ENCODE data around the gene TRPV4.

The TRPV4 gene

DNA sequence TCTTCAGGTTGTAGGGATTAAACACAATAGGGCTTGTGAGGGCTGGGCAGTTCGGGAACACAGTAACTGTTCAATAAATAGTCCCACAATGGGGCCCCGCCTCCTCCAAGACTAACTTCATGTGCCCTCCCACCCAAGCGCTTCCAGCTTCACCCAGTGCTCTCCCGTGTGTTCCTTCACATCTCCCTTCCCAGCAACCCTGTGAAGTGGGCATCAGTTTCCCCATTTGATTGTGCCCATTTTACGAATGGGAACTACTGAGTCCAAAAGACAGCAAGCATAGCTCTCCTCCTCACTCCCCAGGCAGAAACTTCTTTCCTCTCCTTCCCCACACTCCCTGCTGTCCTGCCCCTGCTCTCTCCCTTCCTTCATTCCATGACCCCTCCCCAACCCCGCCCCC lies 6.2 kb upstream of the TRPV4 start:
- Histone ChIP-seq H4K20me1 (ENCODE audit: insufficient read depth, low read length) (no peaks in the 10 kb centered on the region), H3K27me3 (ENCODE audit: insufficient read depth, low read length, poor library complexity) (no peaks in the 10 kb centered on the region), H2AFZ (ENCODE audit: low read depth, low read length) (no peak overlapping the region), H3K9ac (ENCODE audit: low read depth, low read length) (no peak overlapping the region), H3K9me3 (ENCODE audit: insufficient read depth, low read length, severe bottlenecking) (no peaks in the 10 kb centered on the region), H3K36me3 (ENCODE audit: insufficient read depth, low read length) (no peaks in the 10 kb centered on the region), H3K27ac (ENCODE audit: low read length) (no peak overlapping the region), H3K4me3 (ENCODE audit: low read depth in 1 of 2, low read length in 2 of 2) (no peak overlapping the region), H3K79me2 (ENCODE audit: insufficient read depth, low read length) (no peaks in the 10 kb centered on the region), H3K4me2 (ENCODE audit: insufficient read depth, low read length) (no peak overlapping the region), H3K4me1 (ENCODE audit: insufficient read depth, low read length) (no peaks in the 10 kb centered on the region)
- no peak for TF ChIP-seq EZH2 (IDR thresholded peaks at IDR 0.05; ENCODE audit: borderline replicate concordance, low read depth, low read length, severe bottlenecking)
- no peak for TF ChIP-seq CTCF (IDR thresholded peaks at IDR 0.05; ENCODE audit: borderline replicate concordance, extremely low read depth, low read length, poor library complexity, severe bottlenecking)
- no peak for ATAC-seq (ENCODE audit: insufficient read depth, low read depth)
- no peak for DNase-seq

GRCh38 chr12:109836916-109837315 lies 3.7 kb upstream of the TRPV4 start:
- Histone ChIP-seq H3K27ac (ENCODE audit: low read length) (no peak overlapping the region), H3K4me3 (ENCODE audit: low read depth in 1 of 2, low read length in 2 of 2) (no peak overlapping the region), H3K4me2 (ENCODE audit: insufficient read depth, low read length) (no peak overlapping the region), H4K20me1 (ENCODE audit: insufficient read depth, low read length) (no peaks in the 10 kb centered on the region), H3K9ac (ENCODE audit: low read depth, low read length) (no peak overlapping the region), H3K27me3 (ENCODE audit: insufficient read depth, low read length, poor library complexity) (no peaks in the 10 kb centered on the region), H3K9me3 (ENCODE audit: insufficient read depth, low read length, severe bottlenecking) (no peaks in the 10 kb centered on the region), H2AFZ (ENCODE audit: low read depth, low read length) (no peak overlapping the region), H3K79me2 (ENCODE audit: insufficient read depth, low read length) (no peaks in the 10 kb centered on the region), H3K36me3 (ENCODE audit: insufficient read depth, low read length) (no peaks in the 10 kb centered on the region), H3K4me1 (ENCODE audit: insufficient read depth, low read length) (no peaks in the 10 kb centered on the region)
- DNase-seq (no peak), ATAC-seq (ENCODE audit: insufficient read depth, low read depth) (no peak)
- TF ChIP-seq EZH2 (IDR thresholded peaks at IDR 0.05; ENCODE audit: borderline replicate concordance, low read depth, low read length, severe bottlenecking): no peak
- no peak for TF ChIP-seq CTCF (IDR thresholded peaks at IDR 0.05; ENCODE audit: borderline replicate concordance, extremely low read depth, low read length, poor library complexity, severe bottlenecking)

- Histone ChIP-seq H3K79me2 (ENCODE audit: insufficient read depth, low read length) (no peaks in the 10 kb centered on the region), H3K36me3 (ENCODE audit: insufficient read depth, low read length) (no peaks in the 10 kb centered on the region), H3K9me3 (ENCODE audit: insufficient read depth, low read length, severe bottlenecking) (no peaks in the 10 kb centered on the region), H3K9ac (ENCODE audit: low read depth, low read length) (no peak overlapping the region), H2AFZ (ENCODE audit: low read depth, low read length) (no peak overlapping the region), H3K4me3 (ENCODE audit: low read depth in 1 of 2, low read length in 2 of 2) (no peak overlapping the region), H3K27me3 (ENCODE audit: insufficient read depth, low read length, poor library complexity) (peaks cover under 1% of the 10 kb centered on the region), H3K27ac (ENCODE audit: low read length) (no peak overlapping the region), H3K4me2 (ENCODE audit: insufficient read depth, low read length) (no peak overlapping the region), H4K20me1 (ENCODE audit: insufficient read depth, low read length) (no peaks in the 10 kb centered on the region), H3K4me1 (ENCODE audit: insufficient read depth, low read length) (no peaks in the 10 kb centered on the region)
- DNase-seq (no peak), ATAC-seq (ENCODE audit: insufficient read depth, low read depth) (no peak)
- TF ChIP-seq EZH2 (IDR thresholded peaks at IDR 0.05; ENCODE audit: borderline replicate concordance, low read depth, low read length, severe bottlenecking) (no peak), CTCF (IDR thresholded peaks at IDR 0.05; ENCODE audit: borderline replicate concordance, extremely low read depth, low read length, poor library complexity, severe bottlenecking) (no peak)
Observed at GRCh38 chr12:109835827-109836226, 2.6 kb upstream of the TRPV4 start.

Data from DND-41 (cell line).